ENCODE measurements around the gene NXN. TPM values are rescaled to one million over a fixed set of nuclear protein-coding genes. Genes with fewer than 3 reads are reported as not detected.

Gene NXN
- total RNA-seq, 2 donors from 2014 or later = 24.4 TPM

DNA sequence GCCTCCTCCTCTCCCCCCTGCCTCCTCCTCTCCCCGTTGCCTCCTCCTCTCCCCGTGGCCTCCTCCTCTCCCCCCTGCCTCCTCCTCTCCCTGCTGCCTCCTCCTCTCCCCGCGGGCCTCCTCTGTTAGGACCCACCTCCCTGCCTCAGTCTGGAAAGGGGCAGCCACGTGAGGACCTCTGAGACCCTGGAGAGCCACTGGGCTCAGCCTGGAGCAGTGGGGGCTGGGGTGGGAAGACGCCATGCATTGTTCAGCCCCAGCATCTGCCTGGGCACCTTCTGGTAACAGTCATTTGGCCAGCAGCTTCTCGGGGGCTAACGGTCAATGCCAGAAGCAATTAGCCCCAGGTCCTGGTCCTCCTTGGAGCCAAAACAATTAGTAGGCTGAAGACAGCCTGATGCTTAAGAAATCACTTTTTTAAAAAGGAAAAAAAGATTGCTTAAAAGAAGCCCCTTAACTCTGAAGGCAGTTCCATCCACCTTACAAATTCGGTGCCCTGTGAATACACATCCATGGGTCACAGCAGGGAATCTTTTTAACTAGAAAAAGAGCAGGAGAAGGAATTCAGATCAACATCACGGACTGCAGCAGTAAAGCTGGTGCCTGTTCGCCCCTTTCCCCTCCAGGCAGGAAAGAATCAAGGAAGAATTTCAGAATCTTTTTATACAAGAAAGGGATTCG is 29.8 kb downstream of the NXN start:
- Histone ChIP-seq H3K4me3 (no peak overlapping the region), H3K27ac (no peak overlapping the region), H3K4me1 (no peaks in the 10 kb centered on the region), H3K9me3 (no peaks in the 10 kb centered on the region), H3K27me3 (no peaks in the 10 kb centered on the region), H3K36me3 (replicated peaks in 1 of 2; ENCODE audit: insufficient read depth in 1 of 2, low read depth in 2 of 2) (no peaks in the 10 kb centered on the region)
- no peak for TF ChIP-seq POLR2A (IDR thresholded peaks at IDR 0.05)
- WGBS, 2 donors = 73 to 78% methylated on average over 9 of the region's 12 CpGs
- intact Hi-C loops (cut with DNase I) = no loop called here
- no peak for ATAC-seq
- no peak for DNase-seq

DNA sequence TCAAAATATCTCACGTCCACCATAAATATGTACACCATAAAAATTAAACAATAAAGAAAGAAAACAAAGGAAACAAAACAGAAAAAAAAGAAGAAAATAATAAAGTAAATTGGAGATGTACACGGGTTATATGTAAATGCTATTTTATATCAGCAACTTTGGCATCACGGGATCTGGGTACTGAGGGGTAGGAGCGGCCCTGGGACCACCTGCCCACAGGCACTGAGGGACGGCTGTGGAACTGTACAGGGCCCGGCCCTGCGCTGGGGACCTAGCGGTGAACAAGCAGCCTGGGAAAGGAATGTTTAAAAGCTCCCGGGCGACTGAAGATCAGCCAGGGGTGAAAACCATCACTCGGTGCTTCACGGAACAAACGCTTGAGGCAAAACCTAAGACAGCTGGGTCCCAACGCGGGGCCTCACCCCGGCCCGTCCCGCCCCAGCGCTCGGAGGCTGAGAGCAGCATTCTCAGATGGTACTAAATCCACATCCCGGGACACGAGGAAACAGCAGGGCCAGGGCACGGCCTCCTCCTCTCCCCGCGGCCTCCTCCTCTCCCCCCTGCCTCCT is 31.2 kb downstream of the NXN start:
- DNase-seq (no peak), ATAC-seq (no peak)
- Histone ChIP-seq H3K4me3 (no peak overlapping the region), H3K27ac (no peak overlapping the region), H3K36me3 (replicated peaks in 1 of 2; ENCODE audit: insufficient read depth in 1 of 2, low read depth in 2 of 2) (no peaks in the 10 kb centered on the region), H3K9me3 (no peaks in the 10 kb centered on the region), H3K27me3 (no peaks in the 10 kb centered on the region), H3K4me1 (no peaks in the 10 kb centered on the region)
- TF ChIP-seq POLR2A (IDR thresholded peaks at IDR 0.05) = no peak
- WGBS, 2 donors = 91% methylated on average over 24 to 25 of the region's 25 CpGs
- intact Hi-C loops (cut with DNase I) = no loop called here

GRCh38 chr17:946510-947236 is 32.9 kb downstream of the NXN start:
- Histone ChIP-seq H3K27ac (no peak overlapping the region), H3K4me1 (no peaks in the 10 kb centered on the region), H3K27me3 (no peaks in the 10 kb centered on the region), H3K36me3 (replicated peaks in 1 of 2; ENCODE audit: insufficient read depth in 1 of 2, low read depth in 2 of 2) (no peaks in the 10 kb centered on the region), H3K4me3 (no peak overlapping the region), H3K9me3 (no peaks in the 10 kb centered on the region)
- intact Hi-C loops (cut with DNase I) = no loop called here
- 90 to 98% methylated on average over 20 to 37 of the region's 37 CpGs for WGBS, 2 donors
- TF ChIP-seq POLR2A (IDR thresholded peaks at IDR 0.05) = no peak
- TF ChIP-seq CTCF (IDR thresholded peaks at IDR 0.05) = no peak
- no peak for DNase-seq
- ATAC-seq = no peak

DNA sequence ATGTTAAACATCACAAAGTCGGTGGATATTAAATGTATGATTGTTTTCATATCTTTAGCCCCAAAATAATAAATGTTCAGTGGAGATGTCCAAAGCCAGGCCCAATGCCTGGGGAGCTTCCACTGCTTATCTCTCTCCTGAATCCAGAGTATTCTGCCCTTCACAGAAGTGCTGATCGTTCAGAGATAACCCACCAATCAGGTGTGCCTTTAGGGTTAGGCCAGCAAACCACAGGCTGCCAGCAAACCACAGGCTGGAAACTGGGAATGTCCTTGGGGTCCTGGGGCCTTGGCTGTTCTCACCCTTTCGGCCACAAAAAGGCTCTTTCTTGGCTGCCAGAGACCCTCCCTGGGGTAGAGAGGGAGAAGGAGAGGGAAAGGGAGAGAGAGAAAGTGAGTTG is 33.9 kb downstream of the NXN start:
- DNase-seq (no peak), ATAC-seq (no peak)
- H3K27ac ChIP-seq = no peak overlapping the region
- intact Hi-C loops (cut with DNase I) = no loop called here
- H3K27me3 ChIP-seq = no peaks in the 10 kb centered on the region
- H3K4me3 ChIP-seq = no peak overlapping the region
- no peaks in the 10 kb centered on the region for H3K9me3 ChIP-seq
- H3K4me1 ChIP-seq = no peaks in the 10 kb centered on the region
- 59 to 62% methylated on average over 3 of the region's 3 CpGs for WGBS, 2 donors
- H3K36me3 ChIP-seq (replicated peaks in 1 of 2; ENCODE audit: insufficient read depth in 1 of 2, low read depth in 2 of 2) = no peaks in the 10 kb centered on the region
- TF ChIP-seq CTCF (IDR thresholded peaks at IDR 0.05) (no peak), POLR2A (IDR thresholded peaks at IDR 0.05) (no peak)

GRCh38 chr17:944266-944826 is 35.2 kb downstream of the NXN start:
- no peak for TF ChIP-seq POLR2A (IDR thresholded peaks at IDR 0.05)
- TF ChIP-seq CTCF (IDR thresholded peaks at IDR 0.05) = no peak
- DNase-seq (no peak), ATAC-seq (no peak)
- Histone ChIP-seq H3K4me3 (no peak overlapping the region), H3K9me3 (no peaks in the 10 kb centered on the region), H3K27ac (no peak overlapping the region), H3K36me3 (replicated peaks in 1 of 2; ENCODE audit: insufficient read depth in 1 of 2, low read depth in 2 of 2) (no peaks in the 10 kb centered on the region), H3K27me3 (no peaks in the 10 kb centered on the region), H3K4me1 (no peaks in the 10 kb centered on the region)
- 75 to 78% methylated on average over 14 of the region's 14 CpGs for WGBS, 2 donors
- intact Hi-C loops (cut with DNase I) = no loop called here
